ENCODE data around the gene CPTP. TPM values are rescaled to one million over a fixed set of nuclear protein-coding genes. Genes with fewer than 3 reads are reported as not detected.
A peak's percentile ranks its signal among the peaks of the same experiment; 100 is the strongest.

The CPTP gene
- total and polyA plus RNA-seq, 2 of the 13 experiments (the other 11 are each of a cell fraction or from before 2014, with no cell fraction given) = 5.5 to 9.3 TPM

GRCh38 chr1:1374929-1375662 lies 50.5 kb downstream of the CPTP start, which contains the start of gene AURKAIP1 (continued):
- TF ChIP-seq HMGXB3 (CRISPR knock-in tag; IDR thresholded peaks at IDR 0.05; ENCODE audit: borderline replicate concordance) (peak; percentile 89; the same call in 1 of the 2 replicates), HOXA9 (CRISPR knock-in tag; IDR thresholded peaks at IDR 0.05; ENCODE audit: borderline replicate concordance) (no peak), ZBTB2 (CRISPR knock-in tag; IDR thresholded peaks at IDR 0.05; ENCODE audit: low read depth) (peak; percentile 98), THAP9 (CRISPR knock-in tag; IDR thresholded peaks at IDR 0.05; ENCODE audit: borderline replicate concordance) (peak; percentile 91; the same call in 1 of the 2 replicates), ZFP91 (CRISPR knock-in tag; IDR thresholded peaks at IDR 0.05; ENCODE audit: borderline replicate concordance) (peak; percentile 98), NFAT5 (CRISPR knock-in tag; IDR thresholded peaks at IDR 0.05) (no peak), SOX13 (IDR thresholded peaks at IDR 0.05) (no peak), SOX13 (CRISPR knock-in tag; conservative IDR thresholded peaks at IDR 0.05 in 1 of 2, IDR thresholded peaks at IDR 0.05 in 1 of 2) (peak in 1 of 2 experiments; percentile 76; a peak in 2 of 4 replicates), SIN3A (IDR thresholded peaks at IDR 0.05; ENCODE audit: borderline replicate concordance, low read depth, low read length) (peak; percentile 42)
